Measurements from ENCODE around the gene KRTDAP. TPM values are rescaled to one million over a fixed set of nuclear protein-coding genes. Genes with fewer than 3 reads are reported as not detected.

The KRTDAP gene
- total and polyA plus RNA-seq, 4 donors, result 0.16 to 0.49 TPM; not detected in 2

DNA sequence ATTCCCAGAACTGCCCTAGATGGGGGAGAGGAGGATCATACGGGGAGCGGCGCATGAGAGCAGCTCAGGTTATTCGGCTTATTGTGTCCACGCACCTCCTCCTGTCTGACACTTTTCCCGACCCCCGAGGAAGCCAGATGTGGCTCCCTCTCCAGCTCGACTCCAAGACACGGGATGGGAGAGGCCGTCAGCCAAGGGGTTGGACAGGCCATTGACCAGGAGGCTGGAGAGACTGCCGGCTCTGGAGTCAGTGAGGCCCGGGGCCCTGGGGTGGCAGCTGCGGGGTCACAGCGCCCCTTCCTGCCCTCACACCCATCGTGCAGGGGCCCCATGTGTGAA, 20.3 kb upstream of the KRTDAP start:
- Histone ChIP-seq H3K4me1 (ENCODE audit: control insufficient read depth in 5 of 5, insufficient read depth in 5 of 5, low read length in 5 of 5) (peaks cover 0 to 13% (median 0%) of the 10 kb centered on the region in 5 donors), H3K9ac (ENCODE audit: insufficient read depth in 1 of 2, low read length in 2 of 2) (no peak overlapping the region), H3K27ac (ENCODE audit: low read depth in 1 of 2, low read length in 1 of 2) (peak overlapping the region in 1 of 2 donors; percentile 87), H3K4me3 (no peak overlapping the region), H3K27me3 (ENCODE audit: control insufficient read depth in 3 of 3, insufficient read depth in 3 of 3, low read length in 2 of 3) (peaks cover 0 to 12% (median 7%) of the 10 kb centered on the region in 3 donors), H3K9me3 (ENCODE audit: control insufficient read depth in 4 of 4, insufficient read depth in 3 of 4, low read length in 3 of 4) (no peaks in the 10 kb centered on the region), H3K36me3 (ENCODE audit: control insufficient read depth in 4 of 4, insufficient read depth in 4 of 4, low read length in 4 of 4) (no peaks in the 10 kb centered on the region)
- no peak for DNase-seq
- TF ChIP-seq, protein P1, sequence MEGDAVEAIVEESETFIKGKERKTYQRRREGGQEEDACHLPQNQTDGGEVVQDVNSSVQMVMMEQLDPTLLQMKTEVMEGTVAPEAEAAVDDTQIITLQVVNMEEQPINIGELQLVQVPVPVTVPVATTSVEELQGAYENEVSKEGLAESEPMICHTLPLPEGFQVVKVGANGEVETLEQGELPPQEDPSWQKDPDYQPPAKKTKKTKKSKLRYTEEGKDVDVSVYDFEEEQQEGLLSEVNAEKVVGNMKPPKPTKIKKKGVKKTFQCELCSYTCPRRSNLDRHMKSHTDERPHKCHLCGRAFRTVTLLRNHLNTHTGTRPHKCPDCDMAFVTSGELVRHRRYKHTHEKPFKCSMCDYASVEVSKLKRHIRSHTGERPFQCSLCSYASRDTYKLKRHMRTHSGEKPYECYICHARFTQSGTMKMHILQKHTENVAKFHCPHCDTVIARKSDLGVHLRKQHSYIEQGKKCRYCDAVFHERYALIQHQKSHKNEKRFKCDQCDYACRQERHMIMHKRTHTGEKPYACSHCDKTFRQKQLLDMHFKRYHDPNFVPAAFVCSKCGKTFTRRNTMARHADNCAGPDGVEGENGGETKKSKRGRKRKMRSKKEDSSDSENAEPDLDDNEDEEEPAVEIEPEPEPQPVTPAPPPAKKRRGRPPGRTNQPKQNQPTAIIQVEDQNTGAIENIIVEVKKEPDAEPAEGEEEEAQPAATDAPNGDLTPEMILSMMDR (IDR thresholded peaks at IDR 0.05; ENCODE audit: control extremely low read depth, extremely low read depth), result no peak
- ATAC-seq (ENCODE audit: insufficient read depth, low FRiP score), result no peak
- 8 to 9% methylated on average over 15 of the region's 15 CpGs for WGBS, 2 donors

DNA sequence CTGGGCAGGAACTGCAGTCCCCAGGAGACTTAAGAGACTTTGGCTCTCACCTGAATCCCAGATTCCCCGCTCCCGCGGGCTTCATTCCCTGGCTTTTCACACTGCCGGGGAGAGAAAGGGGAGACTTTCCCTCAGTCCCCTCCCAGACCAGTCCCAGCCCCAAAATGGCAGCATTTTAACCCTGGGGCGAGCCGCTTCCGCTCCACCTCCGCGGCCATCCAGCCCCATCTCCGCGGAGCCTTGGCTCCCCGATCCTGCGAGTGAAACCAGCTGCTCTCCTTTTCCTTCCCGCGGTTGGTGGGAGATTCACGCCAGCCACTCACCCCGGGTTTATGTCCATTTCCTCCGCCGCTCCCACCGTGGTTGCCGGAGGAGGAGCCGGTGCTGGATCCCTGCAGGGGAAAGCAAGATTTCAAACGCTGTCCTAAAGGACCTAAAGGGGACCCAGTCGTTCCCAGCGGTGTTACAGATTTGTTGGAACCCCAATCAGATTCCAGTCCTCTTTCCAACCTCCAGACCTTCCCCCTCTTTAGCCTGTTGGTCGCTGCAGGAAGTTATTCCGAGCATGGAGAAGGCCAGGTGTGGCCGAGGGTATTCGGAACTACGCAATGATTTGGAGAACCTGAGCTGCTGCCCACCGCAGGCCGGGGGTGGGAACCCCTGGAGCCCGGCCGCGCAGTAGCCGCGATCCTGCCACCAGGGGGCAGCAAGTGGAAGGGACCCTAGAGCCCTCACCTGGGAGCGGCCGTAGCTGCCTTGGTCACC, 19.8 kb upstream of the KRTDAP start:
- DNase-seq (peak; percentile 82 to 87 (median 82)), ATAC-seq (ENCODE audit: insufficient read depth, low FRiP score) (peak; percentile 77)
- 0 to 1% methylated on average over 39 of the region's 39 CpGs for WGBS, 2 donors
- TF ChIP-seq, protein P1 (IDR thresholded peaks at IDR 0.05; ENCODE audit: control extremely low read depth, extremely low read depth), result peak; percentile 63
- peaks cover 0 to 12% (median 7%) of the 10 kb centered on the region in 3 donors for H3K27me3 ChIP-seq (ENCODE audit: control insufficient read depth in 3 of 3, insufficient read depth in 3 of 3, low read length in 2 of 3)
- peak overlapping the region; percentile 32 for H3K4me3 ChIP-seq
- peaks cover 0 to 13% (median 0%) of the 10 kb centered on the region in 5 donors for H3K4me1 ChIP-seq (ENCODE audit: control insufficient read depth in 5 of 5, insufficient read depth in 5 of 5, low read length in 5 of 5)
- H3K9ac ChIP-seq (ENCODE audit: insufficient read depth in 1 of 2, low read length in 2 of 2), result peak overlapping the region; percentile 84 to 93
- H3K27ac ChIP-seq (ENCODE audit: low read depth in 1 of 2, low read length in 1 of 2), result peak overlapping the region in 1 of 2 donors; percentile 87
- H3K9me3 ChIP-seq (ENCODE audit: control insufficient read depth in 4 of 4, insufficient read depth in 3 of 4, low read length in 3 of 4), result no peaks in the 10 kb centered on the region
- H3K36me3 ChIP-seq (ENCODE audit: control insufficient read depth in 4 of 4, insufficient read depth in 4 of 4, low read length in 4 of 4), result no peaks in the 10 kb centered on the region

DNA sequence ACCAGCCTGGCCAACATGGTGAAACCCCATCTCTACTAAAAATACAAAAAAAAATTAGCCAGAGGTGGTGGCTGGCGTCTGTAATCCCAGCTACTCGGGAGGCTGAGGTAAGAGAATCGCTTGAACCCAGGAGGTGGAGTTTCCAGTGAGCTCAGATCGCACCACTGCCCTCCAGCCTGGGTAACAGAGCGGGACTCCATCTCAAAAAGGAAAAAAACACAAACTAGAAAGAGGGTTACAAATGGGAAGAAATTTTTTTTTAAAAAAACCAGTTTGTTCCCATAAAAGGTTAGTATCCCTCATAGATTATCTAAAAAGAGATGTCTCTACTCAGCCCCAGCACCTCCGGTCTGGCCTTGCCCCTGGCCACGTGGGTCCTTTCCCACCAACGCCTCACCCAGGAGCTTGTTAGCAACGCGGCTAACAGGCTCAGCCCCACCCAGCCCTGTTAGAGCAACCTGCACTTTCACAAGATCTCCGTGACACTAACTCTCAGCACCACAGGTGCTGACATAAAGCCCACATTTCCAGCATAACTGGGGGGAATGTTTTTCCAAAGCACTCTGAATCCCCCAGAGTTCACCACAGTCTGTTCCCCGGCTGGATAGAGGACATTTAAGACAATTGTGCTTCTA, 18.9 kb upstream of the KRTDAP start:
- TF ChIP-seq, protein P1 (IDR thresholded peaks at IDR 0.05; ENCODE audit: control extremely low read depth, extremely low read depth), result no peak
- Histone ChIP-seq H3K9me3 (ENCODE audit: control insufficient read depth in 4 of 4, insufficient read depth in 3 of 4, low read length in 3 of 4) (no peaks in the 10 kb centered on the region), H3K9ac (ENCODE audit: insufficient read depth in 1 of 2, low read length in 2 of 2) (peak overlapping the region; percentile 84 to 93), H3K4me1 (ENCODE audit: control insufficient read depth in 5 of 5, insufficient read depth in 5 of 5, low read length in 5 of 5) (peaks cover 0 to 13% (median 0%) of the 10 kb centered on the region in 5 donors), H3K27me3 (ENCODE audit: control insufficient read depth in 3 of 3, insufficient read depth in 3 of 3, low read length in 2 of 3) (peaks cover 0 to 12% (median 7%) of the 10 kb centered on the region in 3 donors), H3K27ac (ENCODE audit: low read depth in 1 of 2, low read length in 1 of 2) (peak overlapping the region in 1 of 2 donors; percentile 87), H3K4me3 (no peak overlapping the region), H3K36me3 (ENCODE audit: control insufficient read depth in 4 of 4, insufficient read depth in 4 of 4, low read length in 4 of 4) (no peaks in the 10 kb centered on the region)
- DNase-seq (peak; percentile 25 to 47 (median 43)), ATAC-seq (ENCODE audit: insufficient read depth, low FRiP score) (no peak)
- 24 to 29% methylated on average over 12 of the region's 12 CpGs for WGBS, 2 donors
